Bronchial epithelial cell (primary cell): Measurements from ENCODE around the gene AADACL4. TPM values are rescaled to one million over a fixed set of nuclear protein-coding genes. Genes with fewer than 3 reads are reported as not detected.

ENCODE experiments used
- DNase-seq: peaks from one replicate; pipeline ENCODE4 v3.0.0-alpha.2; 2010; ENCODE audit warnings: low read depth
- FAIRE-seq: peaks from 2 replicates; lab custom pipeline; 2011; peaks lifted over from hg19 to GRCh38; lab: Jason Lieb, UNC
- H3K27me3 ChIP-seq: 2 replicates; pipeline ENCODE4 v1.5.1; 2011; ENCODE audit warnings: low read length; ENCODE audit not compliant: control insufficient read depth, insufficient read depth
- H3K36me3 ChIP-seq: 2 replicates; pipeline ENCODE4 v1.5.1; 2011; ENCODE audit warnings: low read length; ENCODE audit not compliant: control insufficient read depth, insufficient read depth
- H3K4me3 ChIP-seq: 2 replicates; pipeline ENCODE4 v1.5.1; 2011; ENCODE audit warnings: mild to moderate bottlenecking, low read depth, low read length, control low read depth
- total RNA-seq: library from RNA; depleted of rRNA; stranded (reverse); fragments of >200 nt; gene quantifications from 2 replicates; pipeline ENCODE4 v1.2.1, GENCODE V29; 2014
- TF ChIP-seq, protein P1 (sequence below): IDR thresholded peaks from 2 replicates; pipeline ENCODE4 v1.5.1; 2011; ENCODE audit warnings: mild to moderate bottlenecking, moderate library complexity, low read length, control low read depth, inconsistent platforms; ENCODE audit not compliant: insufficient read depth, severe bottlenecking

The AADACL4 gene
- total RNA-seq, 1 donor from 2014 or later = not detected

GRCh38 chr1:12626888-12627287, 17.0 kb upstream of the AADACL4 start:
- no peak overlapping the region for H3K4me3 ChIP-seq
- TF ChIP-seq, protein P1, sequence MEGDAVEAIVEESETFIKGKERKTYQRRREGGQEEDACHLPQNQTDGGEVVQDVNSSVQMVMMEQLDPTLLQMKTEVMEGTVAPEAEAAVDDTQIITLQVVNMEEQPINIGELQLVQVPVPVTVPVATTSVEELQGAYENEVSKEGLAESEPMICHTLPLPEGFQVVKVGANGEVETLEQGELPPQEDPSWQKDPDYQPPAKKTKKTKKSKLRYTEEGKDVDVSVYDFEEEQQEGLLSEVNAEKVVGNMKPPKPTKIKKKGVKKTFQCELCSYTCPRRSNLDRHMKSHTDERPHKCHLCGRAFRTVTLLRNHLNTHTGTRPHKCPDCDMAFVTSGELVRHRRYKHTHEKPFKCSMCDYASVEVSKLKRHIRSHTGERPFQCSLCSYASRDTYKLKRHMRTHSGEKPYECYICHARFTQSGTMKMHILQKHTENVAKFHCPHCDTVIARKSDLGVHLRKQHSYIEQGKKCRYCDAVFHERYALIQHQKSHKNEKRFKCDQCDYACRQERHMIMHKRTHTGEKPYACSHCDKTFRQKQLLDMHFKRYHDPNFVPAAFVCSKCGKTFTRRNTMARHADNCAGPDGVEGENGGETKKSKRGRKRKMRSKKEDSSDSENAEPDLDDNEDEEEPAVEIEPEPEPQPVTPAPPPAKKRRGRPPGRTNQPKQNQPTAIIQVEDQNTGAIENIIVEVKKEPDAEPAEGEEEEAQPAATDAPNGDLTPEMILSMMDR = no peak
- H3K27me3 ChIP-seq = peaks cover 9% of the 10 kb centered on the region
- no peaks in the 10 kb centered on the region for H3K36me3 ChIP-seq
- no peak for DNase-seq
- no peak for FAIRE-seq

DNA sequence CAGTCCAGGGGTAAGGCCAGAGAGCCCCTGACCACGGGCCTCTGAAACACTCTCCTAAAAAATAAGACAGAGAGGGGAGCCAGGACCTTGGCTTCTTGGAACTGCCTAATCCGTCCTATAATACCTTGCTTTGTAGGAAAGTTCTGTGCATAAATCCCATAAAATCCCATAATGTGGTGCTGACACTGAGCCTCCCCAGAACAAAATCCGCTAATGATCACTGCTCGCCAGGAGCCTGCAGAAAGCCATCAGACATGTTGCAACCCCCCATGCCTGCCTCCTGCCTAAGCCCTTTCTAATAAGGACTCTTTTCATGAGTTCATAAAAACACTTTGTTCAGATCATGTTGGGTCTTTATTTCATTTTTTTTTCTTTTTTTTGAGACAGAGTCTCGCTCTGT, 16.6 kb upstream of the AADACL4 start:
- Histone ChIP-seq H3K36me3 (no peaks in the 10 kb centered on the region), H3K4me3 (no peak overlapping the region), H3K27me3 (peaks cover 5% of the 10 kb centered on the region)
- FAIRE-seq (no peak), DNase-seq (no peak)
- TF ChIP-seq, protein P1 = no peak

DNA sequence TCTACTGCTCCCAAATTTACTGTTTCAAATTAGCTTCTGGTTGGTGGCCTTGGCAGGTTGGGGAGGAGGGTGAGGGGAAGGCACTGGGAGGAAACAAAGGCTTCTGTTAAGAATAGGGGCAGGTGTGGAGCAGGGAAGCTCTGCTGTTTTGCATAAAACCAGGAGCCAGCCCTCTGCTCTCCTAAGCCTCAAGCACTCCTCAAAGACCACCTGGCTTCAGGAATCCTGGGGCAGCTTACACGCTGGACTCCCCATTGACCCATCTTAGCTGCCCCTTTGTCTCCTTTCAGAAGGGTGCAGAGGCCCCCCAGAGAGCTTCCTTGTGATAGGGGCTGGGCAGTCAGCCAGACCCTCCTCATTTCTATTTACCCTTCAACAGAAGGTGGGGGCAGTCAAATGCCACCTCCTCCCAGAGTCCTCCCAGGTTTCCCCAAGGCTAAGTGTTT, 14.4 kb upstream of the AADACL4 start:
- Histone ChIP-seq H3K27me3 (no peaks in the 10 kb centered on the region), H3K4me3 (no peak overlapping the region), H3K36me3 (no peaks in the 10 kb centered on the region)
- DNase-seq (no peak), FAIRE-seq (no peak)
- TF ChIP-seq, protein P1 = no peak

- no peak overlapping the region for H3K4me3 ChIP-seq
- TF ChIP-seq, protein P1 = no peak
- DNase-seq = no peak
These were observed 13.7 kb upstream of the AADACL4 start for GRCh38 chr1:12629985-12630760.

GRCh38 chr1:12630946-12631530, 12.8 kb upstream of the AADACL4 start:
- H3K27me3 ChIP-seq = no peaks in the 10 kb centered on the region
- DNase-seq = no peak
- H3K36me3 ChIP-seq = no peaks in the 10 kb centered on the region
- no peak overlapping the region for H3K4me3 ChIP-seq
- TF ChIP-seq, protein P1 = no peak
- no peak for FAIRE-seq

More at GRCh38 chr1:12629985-12630760, 13.7 kb upstream of the AADACL4 start:
- Histone ChIP-seq H3K27me3 (no peaks in the 10 kb centered on the region), H3K36me3 (no peaks in the 10 kb centered on the region)
- FAIRE-seq = no peak
